ENCODE data around the gene MSI2.

DNA sequence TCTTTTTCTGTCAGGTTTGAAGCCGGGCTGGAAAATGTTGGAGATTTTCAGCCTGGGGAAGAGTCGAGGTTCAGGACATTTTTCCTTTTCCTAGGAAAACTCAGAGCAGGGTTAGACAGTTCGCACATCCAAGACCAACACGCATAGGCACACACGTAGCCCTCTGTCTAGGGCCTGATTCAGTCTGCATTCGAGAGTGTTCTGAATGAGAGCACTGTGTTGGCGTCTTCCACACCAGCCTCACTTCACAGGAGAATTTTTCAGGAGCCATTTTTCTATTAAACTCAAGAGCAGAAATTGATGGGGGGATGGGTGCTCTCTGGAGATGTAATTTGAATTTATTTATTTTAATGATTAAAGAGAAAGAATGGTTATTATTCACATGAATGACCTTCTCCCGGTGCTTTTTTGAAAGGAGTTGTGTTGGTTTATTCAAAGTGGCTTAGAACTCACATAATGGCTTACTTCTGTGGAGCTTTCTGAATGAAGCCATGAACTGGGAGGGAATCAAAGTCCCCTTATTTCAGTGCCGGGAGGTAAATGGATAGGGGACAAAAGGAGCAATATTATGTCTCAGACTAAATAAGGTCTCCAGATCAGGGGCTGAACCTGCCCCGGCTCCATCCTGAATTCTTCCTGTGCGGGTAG lies 294.5 kb downstream of the MSI2 start:
- TF ChIP-seq, protein P1, sequence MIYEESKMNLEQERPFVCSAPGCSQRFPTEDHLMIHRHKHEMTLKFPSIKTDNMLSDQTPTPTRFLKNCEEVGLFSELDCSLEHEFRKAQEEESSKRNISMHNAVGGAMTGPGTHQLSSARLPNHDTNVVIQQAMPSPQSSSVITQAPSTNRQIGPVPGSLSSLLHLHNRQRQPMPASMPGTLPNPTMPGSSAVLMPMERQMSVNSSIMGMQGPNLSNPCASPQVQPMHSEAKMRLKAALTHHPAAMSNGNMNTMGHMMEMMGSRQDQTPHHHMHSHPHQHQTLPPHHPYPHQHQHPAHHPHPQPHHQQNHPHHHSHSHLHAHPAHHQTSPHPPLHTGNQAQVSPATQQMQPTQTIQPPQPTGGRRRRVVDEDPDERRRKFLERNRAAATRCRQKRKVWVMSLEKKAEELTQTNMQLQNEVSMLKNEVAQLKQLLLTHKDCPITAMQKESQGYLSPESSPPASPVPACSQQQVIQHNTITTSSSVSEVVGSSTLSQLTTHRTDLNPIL (CRISPR knock-in tag; IDR thresholded peaks at IDR 0.05; ENCODE audit: low read depth) = no peak
- no peak for TF ChIP-seq ESRRG (CRISPR knock-in tag; IDR thresholded peaks at IDR 0.05)
- TF ChIP-seq RARB (CRISPR knock-in tag; IDR thresholded peaks at IDR 0.05) = no peak
- TF ChIP-seq ISL1 (CRISPR knock-in tag; IDR thresholded peaks at IDR 0.05) = no peak
- no peak for TF ChIP-seq OSR1 (CRISPR knock-in tag; IDR thresholded peaks at IDR 0.05)
- no peak for TF ChIP-seq ZFP30 (CRISPR knock-in tag; IDR thresholded peaks at IDR 0.05)
- no peak for TF ChIP-seq BACH2 (CRISPR knock-in tag; IDR thresholded peaks at IDR 0.05; ENCODE audit: borderline replicate concordance)
- TF ChIP-seq, protein P2, sequence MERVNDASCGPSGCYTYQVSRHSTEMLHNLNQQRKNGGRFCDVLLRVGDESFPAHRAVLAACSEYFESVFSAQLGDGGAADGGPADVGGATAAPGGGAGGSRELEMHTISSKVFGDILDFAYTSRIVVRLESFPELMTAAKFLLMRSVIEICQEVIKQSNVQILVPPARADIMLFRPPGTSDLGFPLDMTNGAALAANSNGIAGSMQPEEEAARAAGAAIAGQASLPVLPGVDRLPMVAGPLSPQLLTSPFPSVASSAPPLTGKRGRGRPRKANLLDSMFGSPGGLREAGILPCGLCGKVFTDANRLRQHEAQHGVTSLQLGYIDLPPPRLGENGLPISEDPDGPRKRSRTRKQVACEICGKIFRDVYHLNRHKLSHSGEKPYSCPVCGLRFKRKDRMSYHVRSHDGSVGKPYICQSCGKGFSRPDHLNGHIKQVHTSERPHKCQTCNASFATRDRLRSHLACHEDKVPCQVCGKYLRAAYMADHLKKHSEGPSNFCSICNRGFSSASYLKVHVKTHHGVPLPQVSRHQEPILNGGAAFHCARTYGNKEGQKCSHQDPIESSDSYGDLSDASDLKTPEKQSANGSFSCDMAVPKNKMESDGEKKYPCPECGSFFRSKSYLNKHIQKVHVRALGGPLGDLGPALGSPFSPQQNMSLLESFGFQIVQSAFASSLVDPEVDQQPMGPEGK (CRISPR knock-in tag; IDR thresholded peaks at IDR 0.05; ENCODE audit: borderline replicate concordance) = no peak
- TF ChIP-seq CSRNP3 (CRISPR knock-in tag; IDR thresholded peaks at IDR 0.05) = no peak
- no peak for TF ChIP-seq GLIS3 (CRISPR knock-in tag; IDR thresholded peaks at IDR 0.05)
- no peak for TF ChIP-seq POU6F1 (CRISPR knock-in tag; IDR thresholded peaks at IDR 0.05; ENCODE audit: borderline replicate concordance, low read depth)
- TF ChIP-seq ARNTL (CRISPR knock-in tag; IDR thresholded peaks at IDR 0.05; ENCODE audit: borderline replicate concordance, low read depth) = no peak
- no peak for TF ChIP-seq ZFP3 (CRISPR knock-in tag; IDR thresholded peaks at IDR 0.05)
